Measurements from ENCODE around the gene KCNJ15. TPM values are rescaled to one million over a fixed set of nuclear protein-coding genes. Genes with fewer than 3 reads are reported as not detected.

KCNJ15 gene
- total RNA-seq, 1 experiment from 2014 or later = not detected

- no peak for TF ChIP-seq CTCF (IDR thresholded peaks at IDR 0.05 in 2 of 3, conservative IDR thresholded peaks at IDR 0.05 in 1 of 3; ENCODE audit: borderline replicate concordance in 1 of 3, insufficient read depth in 1 of 3, low read depth in 2 of 3, low read length in 2 of 3)
- TF ChIP-seq REST (IDR thresholded peaks at IDR 0.05; ENCODE audit: low read depth) = no peak
- no peak for TF ChIP-seq EZH2 (IDR thresholded peaks at IDR 0.05)
- TF ChIP-seq ZNF274 (IDR thresholded peaks at IDR 0.05; ENCODE audit: low read depth, low read length) = no peak
- TF ChIP-seq EGR1 (IDR thresholded peaks at IDR 0.05; ENCODE audit: low read depth) = no peak
- no peak for TF ChIP-seq ZFX (IDR thresholded peaks at IDR 0.05)
- no peak for TF ChIP-seq EZH2phosphoT487 (IDR thresholded peaks at IDR 0.05; ENCODE audit: borderline replicate concordance)
- no peak for TF ChIP-seq POLR2A (IDR thresholded peaks at IDR 0.05; ENCODE audit: borderline replicate concordance, extremely low read depth, insufficient read depth, insufficient read length)
- no peak for TF ChIP-seq CBX3 (IDR thresholded peaks at IDR 0.05; ENCODE audit: low read depth)
- TF ChIP-seq CEBPB (IDR thresholded peaks at IDR 0.05; ENCODE audit: low read depth) = no peak
- TF ChIP-seq RAD21 (IDR thresholded peaks at IDR 0.05; ENCODE audit: low read depth) = no peak
- TF ChIP-seq JUND (IDR thresholded peaks at IDR 0.05) = no peak
- TF ChIP-seq YY1 (IDR thresholded peaks at IDR 0.05; ENCODE audit: extremely low read depth, insufficient replicate concordance, low read depth, low read length) = no peak
- TF ChIP-seq FOSL1 (IDR thresholded peaks at IDR 0.05; ENCODE audit: low read depth) = no peak
- Histone ChIP-seq H3K9me2 (ENCODE audit: insufficient read depth) (no peaks in the 10 kb centered on the region), H3K9ac (ENCODE audit: low read length) (no peak overlapping the region), H3K4me2 (ENCODE audit: low read length) (no peak overlapping the region), H3K4me1 (ENCODE audit: control insufficient read depth in 1 of 2, insufficient read depth in 2 of 2, low read length in 2 of 2) (no peaks in the 10 kb centered on the region), H3K4me3 (replicated peaks in 1 of 2; ENCODE audit: low read depth in 1 of 2, low read length in 2 of 2) (no peak overlapping the region), H3K9me3 (ENCODE audit: control insufficient read depth in 1 of 2, insufficient read depth in 1 of 2, low read depth in 1 of 2, low read length in 2 of 2) (no peaks in the 10 kb centered on the region), H4K20me1 (ENCODE audit: insufficient read depth) (no peaks in the 10 kb centered on the region), H3K79me2 (ENCODE audit: insufficient read depth, low read length) (no peaks in the 10 kb centered on the region), H2AFZ (ENCODE audit: low read depth, low read length, poor library complexity, severe bottlenecking) (no peak overlapping the region), H3K27me3 (ENCODE audit: insufficient read depth, low read length) (no peaks in the 10 kb centered on the region; the same call in 1 of the 2 replicates), H3K27ac (ENCODE audit: low read depth, low read length) (no peak overlapping the region), H3K36me3 (ENCODE audit: control insufficient read depth in 1 of 2, insufficient read depth in 2 of 2, low read length in 2 of 2) (no peaks in the 10 kb centered on the region)
- BruUV-seq (replicated peaks) = no TSS peak
- RAD21 ChIA-PET (ENCODE audit: low non-redundant PET in 1 of 2, low total read pairs in 2 of 2, uncharacterized antibody in 2 of 2, unreplicated experiment in 2 of 2) = no interaction called here
- CTCF ChIA-PET = no interaction called here
- no peak for DNase-seq (ENCODE audit: low read depth, low spot score)
- ATAC-seq = no peak
- intact Hi-C loops (cut with micrococcal nuclease) = no loop called here
- POLR2A ChIA-PET = no interaction called here
Measured at GRCh38 chr21:38286739-38287471, 30.1 kb downstream of the KCNJ15 start.

All from HCT116 (cell line).